Astrocyte (in vitro differentiated cells and primary cell): Measurements from ENCODE around the gene METAP1D.
"Not testable (repeated sequence)": the region's sequence is repeated elsewhere in the genome, so short reads cannot be mapped to it uniquely, and the experiment has no call there.

Experiments
- CTCF ChIP-seq: IDR thresholded peaks from 2 replicates; pipeline ENCODE4 v1.5.1; 2011; ENCODE audit warnings: low read depth, mild to moderate bottlenecking, inconsistent platforms, low read length, moderate library complexity; ENCODE audit not compliant: insufficient read depth
- EZH2 ChIP-seq: IDR thresholded peaks from 2 replicates; pipeline ENCODE4 v1.6.1; 2012; ENCODE audit warnings: mild to moderate bottlenecking, low read length, inconsistent platforms; ENCODE audit not compliant: insufficient read depth

DNA sequence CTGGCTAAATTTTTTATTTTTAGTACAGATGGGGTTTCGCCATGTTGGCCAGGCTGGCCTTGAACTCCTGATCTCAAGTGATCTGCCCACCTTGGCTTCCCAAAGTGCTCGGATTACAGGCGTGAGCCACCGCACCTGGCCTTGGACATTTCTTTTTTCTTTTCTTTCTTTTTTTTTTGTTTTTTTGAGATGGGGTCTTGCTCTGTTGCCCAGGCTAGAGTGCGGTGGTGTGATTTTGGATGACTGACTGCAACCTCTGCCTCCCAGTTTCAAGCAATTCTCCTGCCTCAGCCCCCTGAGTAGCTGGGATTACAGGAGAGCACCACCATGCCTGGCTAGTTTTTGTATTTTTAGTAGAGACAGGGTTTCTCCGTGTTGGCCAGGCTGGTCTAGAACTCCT, 114.4 kb downstream of the METAP1D start:
- not testable (repeated sequence) for TF ChIP-seq CTCF, EZH2
